Breast epithelium (tissue), 3 donors: ENCODE measurements around the gene PMS1.

Experiments used
- CTCF ChIP-seq, 3 donors: fragments of 450-650 bp; IDR thresholded peaks; one replicate each; pipeline ENCODE4 v1.5.1; 2016 to 2017; ENCODE audit warnings: antibody characterized with exemption in 3 of 3, mild to moderate bottlenecking in 3 of 3, moderate library complexity in 3 of 3
- POLR2A ChIP-seq: fragments of 450-650 bp; IDR thresholded peaks from one replicate; pipeline ENCODE4 v1.6.1; 2016; ENCODE audit warnings: antibody characterized with exemption, mild to moderate bottlenecking, moderate library complexity
- POLR2AphosphoS5 ChIP-seq, 3 donors: sonication (generic); formaldehyde crosslinking; IDR thresholded peaks; one replicate each; pipeline ENCODE4 v1.6.1; 2017; ENCODE audit warnings: antibody characterized with exemption in 3 of 3

- no peak for TF ChIP-seq POLR2A
- TF ChIP-seq CTCF (IDR thresholded peaks at IDR 0.05) = no peak
- no peak for TF ChIP-seq POLR2AphosphoS5 (IDR thresholded peaks at IDR 0.05)
These were observed 22.1 kb upstream of the PMS1 start for GRCh38 chr2:189762229-189762550.
